Measurements from ENCODE around the gene PTPRF.

- TF ChIP-seq REST (IDR thresholded peaks at IDR 0.05) (no peak), CTCF (IDR thresholded peaks at IDR 0.05; ENCODE audit: low read depth, low read length, missing input control) (no peak), ZBTB33 (IDR thresholded peaks at IDR 0.05) (no peak), SP1 (IDR thresholded peaks at IDR 0.05) (no peak), NR2F2 (IDR thresholded peaks at IDR 0.05) (no peak), EGR1 (IDR thresholded peaks at IDR 0.05; ENCODE audit: low read depth in 2 of 2) (no peak), GABPA (IDR thresholded peaks at IDR 0.05 in 1 of 2, conservative IDR thresholded peaks at IDR 0.05 in 1 of 2) (no peak), HNF4A (conservative IDR thresholded peaks at IDR 0.05) (no peak), MAX (IDR thresholded peaks at IDR 0.05) (no peak), HNF4G (IDR thresholded peaks at IDR 0.05) (no peak), YY1 (IDR thresholded peaks at IDR 0.05) (no peak), ATF3 (IDR thresholded peaks at IDR 0.05) (no peak)
Observed at GRCh38 chr1:43570277-43570676, 39.6 kb downstream of the PTPRF start.
